Measurements from ENCODE around the gene BPNT1. TPM values are rescaled to one million over a fixed set of nuclear protein-coding genes. Genes with fewer than 3 reads are reported as not detected.
"Not testable (repeated sequence)": the region's sequence is repeated elsewhere in the genome, so short reads cannot be mapped to it uniquely, and the experiment has no call there.

The BPNT1 gene
- total RNA-seq, 1 experiment from 2014 or later = 49.7 TPM

DNA sequence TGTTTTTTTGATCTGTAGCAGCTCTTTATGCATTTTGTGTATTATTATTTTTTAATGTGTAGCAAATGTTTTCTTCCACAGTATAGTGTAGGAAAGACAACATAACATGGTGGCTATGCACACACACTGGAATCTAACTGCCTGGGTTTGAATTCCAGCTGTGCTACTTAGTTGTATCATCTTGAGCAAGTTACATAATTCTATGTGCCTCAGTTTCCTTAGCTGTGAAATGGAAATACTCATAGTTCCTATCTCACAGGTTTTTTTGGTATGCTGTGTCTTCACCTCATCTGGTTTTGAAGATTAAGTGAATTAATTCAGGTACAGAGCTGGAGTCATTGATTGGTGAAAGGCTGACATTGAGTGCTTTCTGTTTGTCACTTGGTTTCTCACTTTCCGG lies 3.1 kb upstream of the BPNT1 start:
- Histone ChIP-seq H2AFZ (ENCODE audit: low read length) (no peak overlapping the region), H3K4me2 (ENCODE audit: low read length) (no peak overlapping the region), H3K9ac (ENCODE audit: low read length) (no peak overlapping the region), H3K36me3 (ENCODE audit: low read depth, low read length) (peaks cover 4% of the 10 kb centered on the region; the same call in 1 of the 2 replicates), H3K27me3 (ENCODE audit: low read length) (no peaks in the 10 kb centered on the region), H3K9me2 (replicated peaks; ENCODE audit: low read length) (no peaks in the 10 kb centered on the region), H3K79me2 (ENCODE audit: low read length) (peaks cover 42% of the 10 kb centered on the region), H3K4me3 (ENCODE audit: low read length) (no peak overlapping the region), H3K27ac (ENCODE audit: low read length) (no peak overlapping the region), H3F3A (ENCODE audit: low read length, unreplicated experiment) (no peaks in the 10 kb centered on the region), H3K4me1 (ENCODE audit: insufficient read depth, low read length) (peaks cover 17% of the 10 kb centered on the region), H3K9me3 (ENCODE audit: low read length) (no peaks in the 10 kb centered on the region), H4K20me1 (ENCODE audit: low read length) (no peaks in the 10 kb centered on the region)
- no peak for DNase-seq
- no TSS peak for BruUV-seq (replicated peaks)
- TF ChIP-seq CTCF (conservative IDR thresholded peaks at IDR 0.05; ENCODE audit: low read depth, low read length) = no peak
- TF ChIP-seq EZH2 (IDR thresholded peaks at IDR 0.05; ENCODE audit: low read length, unreplicated experiment) = no peak
- no peak for TF ChIP-seq EZH2phosphoT487 (IDR thresholded peaks at IDR 0.05; ENCODE audit: borderline replicate concordance, low read length)
- intact Hi-C loops (cut with micrococcal nuclease) = loop anchor here (5.0 kb wide), 1 partner anchor 100 kb away; no protein-coding TSS in a partner anchor
- ChIA-PET POLR2A (ENCODE audit: unreplicated experiment) (interaction anchor here (0.7 kb wide), 1 partner anchor 168 kb away, joined by 4 read pairs; no protein-coding TSS in a partner anchor), CTCF (no interaction called here)
- ATAC-seq = no peak

DNA sequence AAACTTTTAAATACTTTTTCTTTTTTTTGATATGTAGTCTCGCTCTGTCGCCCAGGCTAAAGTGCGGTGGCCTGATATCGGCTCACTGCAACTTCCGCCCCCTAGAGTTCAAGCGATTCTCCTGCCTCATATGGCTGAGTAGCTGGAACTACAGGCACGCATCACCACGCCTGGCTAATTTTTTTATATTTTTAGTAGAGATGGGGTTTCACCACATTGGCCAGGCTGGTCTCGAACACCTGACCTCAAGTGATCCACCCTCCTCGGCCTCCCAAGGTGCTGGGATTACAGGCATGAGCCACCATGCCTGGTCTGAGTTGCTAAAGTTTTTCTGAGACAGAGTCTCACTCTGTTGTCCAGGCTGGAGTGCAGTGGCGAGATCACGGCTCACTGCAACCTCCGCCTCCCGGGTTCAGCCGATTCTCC lies 3.3 kb downstream of the BPNT1 start:
- BruUV-seq (replicated peaks); H2AFZ ChIP-seq (ENCODE audit: low read length); H3K9ac ChIP-seq (ENCODE audit: low read length); H3K9me3 ChIP-seq (ENCODE audit: low read length); H3K27me3 ChIP-seq (ENCODE audit: low read length); ATAC-seq; H3K9me2 ChIP-seq (replicated peaks; ENCODE audit: low read length); H3F3A ChIP-seq (ENCODE audit: low read length, unreplicated experiment); H3K27ac ChIP-seq (ENCODE audit: low read length); H4K20me1 ChIP-seq (ENCODE audit: low read length); H3K36me3 ChIP-seq (ENCODE audit: low read depth, low read length); H3K4me2 ChIP-seq (ENCODE audit: low read length); DNase-seq; H3K4me3 ChIP-seq (ENCODE audit: low read length); intact Hi-C loops (cut with micrococcal nuclease): not testable (repeated sequence)
- TF ChIP-seq CTCF (conservative IDR thresholded peaks at IDR 0.05; ENCODE audit: low read depth, low read length) = peak; percentile 45
- Histone ChIP-seq H3K4me1 (ENCODE audit: insufficient read depth, low read length) (peaks cover 14% of the 10 kb centered on the region), H3K79me2 (ENCODE audit: low read length) (peaks cover 40% of the 10 kb centered on the region)
- POLR2A ChIA-PET (ENCODE audit: unreplicated experiment) = interaction anchor here (0.5 kb wide), 1 partner anchor 13 kb away, joined by 8 read pairs; no protein-coding TSS in a partner anchor
- CTCF ChIA-PET = interaction anchor here (0.6 kb wide), 1 partner anchor 107 kb away, joined by 4 read pairs; no protein-coding TSS in a partner anchor

DNA sequence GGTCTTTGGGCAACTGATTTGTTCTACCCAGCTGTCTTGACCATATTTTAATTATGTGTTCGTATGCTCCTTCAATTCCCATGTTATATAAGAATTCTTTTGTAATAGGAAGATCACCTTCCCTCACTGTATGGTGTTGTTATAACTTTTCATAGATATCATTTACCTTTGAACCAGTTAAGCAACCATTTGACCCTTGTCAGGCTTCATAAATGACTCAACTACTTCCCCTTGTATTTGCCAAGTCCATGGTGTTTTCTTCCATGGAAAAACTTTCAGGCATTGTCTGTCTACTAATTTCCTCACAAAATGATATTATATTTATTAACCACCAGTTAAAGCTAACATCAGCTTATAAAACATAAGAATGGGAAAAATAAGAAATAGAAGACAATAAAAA lies 5.1 kb downstream of the BPNT1 start:
- ChIA-PET POLR2A (ENCODE audit: unreplicated experiment) (no interaction called here), CTCF (no interaction called here)
- intact Hi-C loops (cut with micrococcal nuclease) = no loop called here
- Histone ChIP-seq H2AFZ (ENCODE audit: low read length) (no peak overlapping the region), H3K4me3 (ENCODE audit: low read length) (no peak overlapping the region), H3F3A (ENCODE audit: low read length, unreplicated experiment) (no peaks in the 10 kb centered on the region), H3K27ac (ENCODE audit: low read length) (no peak overlapping the region), H3K9me2 (replicated peaks; ENCODE audit: low read length) (no peaks in the 10 kb centered on the region), H3K4me1 (ENCODE audit: insufficient read depth, low read length) (peaks cover 11% of the 10 kb centered on the region), H3K27me3 (ENCODE audit: low read length) (no peaks in the 10 kb centered on the region), H4K20me1 (ENCODE audit: low read length) (no peaks in the 10 kb centered on the region), H3K9me3 (ENCODE audit: low read length) (no peaks in the 10 kb centered on the region), H3K9ac (ENCODE audit: low read length) (no peak overlapping the region), H3K79me2 (ENCODE audit: low read length) (peaks cover 40% of the 10 kb centered on the region), H3K4me2 (ENCODE audit: low read length) (peak overlapping the region; percentile 13; the same call in 1 of the 2 replicates), H3K36me3 (ENCODE audit: low read depth, low read length) (no peaks in the 10 kb centered on the region)
- no peak for TF ChIP-seq EZH2phosphoT487 (IDR thresholded peaks at IDR 0.05; ENCODE audit: borderline replicate concordance, low read length)
- no peak for TF ChIP-seq EZH2 (IDR thresholded peaks at IDR 0.05; ENCODE audit: low read length, unreplicated experiment)
- TF ChIP-seq CTCF (conservative IDR thresholded peaks at IDR 0.05; ENCODE audit: low read depth, low read length) = no peak
- BruUV-seq (replicated peaks) = no TSS peak
- DNase-seq (peak; percentile 39), ATAC-seq (peak; percentile 38)
